ENCODE results near the gene TLE4. TPM values are rescaled to one million over a fixed set of nuclear protein-coding genes. Genes with fewer than 3 reads are reported as not detected.
"Not testable (repeated sequence)": the region's sequence is repeated elsewhere in the genome, so short reads cannot be mapped to it uniquely, and the experiment has no call there.

TLE4 gene
- total RNA-seq, 4 donors from 2014 or later, result 30.1 to 52.5 (median 38.1) TPM

- H3K9me3 ChIP-seq, result no peaks in the 10 kb centered on the region
- intact Hi-C loops (cut with DNase I), result no loop called here
- H3K4me1 ChIP-seq, result no peaks in the 10 kb centered on the region
- TF ChIP-seq POLR2A (IDR thresholded peaks at IDR 0.05), result no peak
- TF ChIP-seq CTCF (IDR thresholded peaks at IDR 0.05), result no peak
- no peak overlapping the region for H3K4me3 ChIP-seq
- no peaks in the 10 kb centered on the region for H3K27me3 ChIP-seq
- WGBS, 2 donors, result 74 to 75% methylated on average over 10 of the region's 10 CpGs
- DNase-seq, result no peak
- peaks cover 0 to 33% (median 0%) of the 10 kb centered on the region in 3 donors for H3K36me3 ChIP-seq
- no peak overlapping the region for H3K27ac ChIP-seq
Observed at GRCh38 chr9:79651251-79651795, 79.6 kb downstream of the TLE4 start.

GRCh38 chr9:79652598-79652997, 80.8 kb downstream of the TLE4 start:
- DNase-seq, result no peak
- WGBS, 2 donors, result 89 to 100% methylated on average over 1 to 3 of the region's 3 CpGs
- no peak overlapping the region for H3K4me3 ChIP-seq
- H3K9me3 ChIP-seq, result no peaks in the 10 kb centered on the region
- H3K27me3 ChIP-seq, result no peaks in the 10 kb centered on the region
- TF ChIP-seq CTCF (IDR thresholded peaks at IDR 0.05) (no peak), POLR2A (IDR thresholded peaks at IDR 0.05) (no peak)
- H3K4me1 ChIP-seq, result no peaks in the 10 kb centered on the region
- peaks cover 0 to 44% (median 0%) of the 10 kb centered on the region in 3 donors for H3K36me3 ChIP-seq
- intact Hi-C loops (cut with DNase I), result no loop called here
- no peak overlapping the region for H3K27ac ChIP-seq

GRCh38 chr9:79654591-79655382, 83.0 kb downstream of the TLE4 start:
- peaks cover 0 to 47% (median 0%) of the 10 kb centered on the region in 3 donors for H3K36me3 ChIP-seq
- H3K9me3 ChIP-seq; H3K27ac ChIP-seq; intact Hi-C loops (cut with DNase I); H3K4me1 ChIP-seq; DNase-seq; H3K4me3 ChIP-seq; H3K27me3 ChIP-seq: not testable (repeated sequence)
- 93 to 97% methylated on average over 9 to 13 of the region's 13 CpGs for WGBS, 2 donors

GRCh38 chr9:79655551-79655950, 83.8 kb downstream of the TLE4 start:
- no peaks in the 10 kb centered on the region for H3K27me3 ChIP-seq
- no peaks in the 10 kb centered on the region for H3K4me1 ChIP-seq
- no peak for DNase-seq
- intact Hi-C loops (cut with DNase I), result no loop called here
- no peak overlapping the region for H3K27ac ChIP-seq
- no peaks in the 10 kb centered on the region for H3K9me3 ChIP-seq
- TF ChIP-seq CTCF (IDR thresholded peaks at IDR 0.05) (no peak), POLR2A (IDR thresholded peaks at IDR 0.05) (no peak)
- peaks cover 0 to 47% (median 0%) of the 10 kb centered on the region in 3 donors for H3K36me3 ChIP-seq
- H3K4me3 ChIP-seq, result no peak overlapping the region

GRCh38 chr9:79656169-79656568, 84.4 kb downstream of the TLE4 start:
- Histone ChIP-seq H3K36me3 (peaks cover 0 to 47% (median 0%) of the 10 kb centered on the region in 3 donors), H3K27me3 (no peaks in the 10 kb centered on the region), H3K4me3 (no peak overlapping the region), H3K9me3 (no peaks in the 10 kb centered on the region), H3K27ac (no peak overlapping the region), H3K4me1 (no peaks in the 10 kb centered on the region)
- no peak for DNase-seq
- intact Hi-C loops (cut with DNase I), result no loop called here
- 83 to 85% methylated on average over 5 of the region's 5 CpGs for WGBS, 2 donors
- no peak for TF ChIP-seq CTCF (IDR thresholded peaks at IDR 0.05)
- no peak for TF ChIP-seq POLR2A (IDR thresholded peaks at IDR 0.05)

All from esophagus squamous epithelium (tissue), 5 donors.